Neural cell (in vitro differentiated cells): Measurements from ENCODE around the gene CCL4L2. TPM values are rescaled to one million over a fixed set of nuclear protein-coding genes. Genes with fewer than 3 reads are reported as not detected.
A peak's percentile ranks its signal among the peaks of the same experiment; 100 is the strongest.
"Not testable (repeated sequence)": the region's sequence is repeated elsewhere in the genome, so short reads cannot be mapped to it uniquely, and the experiment has no call there.

Source experiments
- H2AFZ ChIP-seq: fragments of 200-600, 300-800 bp; sonication (generic), shearing (Covaris generic); 2 replicates; pipeline ENCODE4 v1.6.0; 2014; ENCODE audit warnings: low read depth, mild to moderate bottlenecking, antibody characterized with exemption, low read length, moderate library complexity
- H3F3A ChIP-seq: fragments of 200-600 bp; shearing (Covaris generic); 2 replicates; pipeline ENCODE4 v1.6.1; 2016; ENCODE audit warnings: mild to moderate bottlenecking, moderate library complexity, mixed read lengths, antibody characterized with exemption, low read length; ENCODE audit not compliant: insufficient read depth, poor library complexity, severe bottlenecking
- H3K27ac ChIP-seq: fragments of 200-600, 300-800 bp; sonication (generic), shearing (Covaris generic); 2 replicates; pipeline ENCODE4 v1.5.1; 2014; ENCODE audit warnings: mild to moderate bottlenecking, low read length, moderate library complexity
- H3K27me3 ChIP-seq: fragments of 300-800, 200-600 bp; sonication (generic), shearing (Covaris generic); 2 replicates; pipeline ENCODE4 v1.6.0; 2014; ENCODE audit warnings: mild to moderate bottlenecking, low read depth, low read length, moderate library complexity; ENCODE audit not compliant: insufficient read depth
- H3K36me3 ChIP-seq: fragments of 300-800, 200-600 bp; sonication (generic), shearing (Covaris generic); 2 replicates; pipeline ENCODE4 v1.5.1; 2014; ENCODE audit warnings: mild to moderate bottlenecking, antibody characterized with exemption, low read length, moderate library complexity; ENCODE audit not compliant: insufficient read depth
- H3K4me2 ChIP-seq: fragments of 300-800, 200-600 bp; sonication (generic), shearing (Covaris generic); 2 replicates; pipeline ENCODE4 v1.6.0; 2014; ENCODE audit warnings: mild to moderate bottlenecking, low read length
- H3K4me3 ChIP-seq: fragments of 300-800, 200-600 bp; sonication (generic), shearing (Covaris generic); 2 replicates; pipeline ENCODE4 v1.5.1; 2014; ENCODE audit warnings: mild to moderate bottlenecking, low read length, moderate library complexity
- H3K79me2 ChIP-seq: fragments of 200-600 bp; shearing (Covaris generic); replicated peaks from 2 replicates; pipeline ENCODE4 v1.6.0; 2014; ENCODE audit warnings: mild to moderate bottlenecking, low read length, moderate library complexity; ENCODE audit not compliant: insufficient read depth
- H3K9ac ChIP-seq: fragments of 300-800, 200-600 bp; sonication (generic), shearing (Covaris generic); 2 replicates; pipeline ENCODE4 v1.6.1; 2016; ENCODE audit warnings: mild to moderate bottlenecking, low read length, mixed read lengths
- H3K9me2 ChIP-seq: fragments of 200-600 bp; shearing (Covaris generic); 2 replicates; pipeline ENCODE4 v1.6.1; 2016; ENCODE audit warnings: mild to moderate bottlenecking, low read length, mixed read lengths; ENCODE audit not compliant: insufficient read depth
- H3K9me3 ChIP-seq: fragments of 200-600, 300-800 bp; sonication (generic), shearing (Covaris generic); 2 replicates; pipeline ENCODE4 v1.6.1; 2016; ENCODE audit warnings: mild to moderate bottlenecking, mixed run types, low read length, moderate library complexity, mixed read lengths
- H4K20me1 ChIP-seq: fragments of 200-600 bp; shearing (Covaris generic); 2 replicates; pipeline ENCODE4 v1.6.1; 2016; ENCODE audit warnings: mild to moderate bottlenecking, mixed run types; ENCODE audit not compliant: insufficient read depth
- CTCF ChIP-seq: fragments of 450-650 bp; IDR thresholded peaks from 2 replicates; pipeline ENCODE4 v1.5.1; 2014; ENCODE audit warnings: antibody characterized with exemption, mild to moderate bottlenecking, moderate library complexity; ENCODE audit not compliant: poor library complexity, severe bottlenecking
- EP300 ChIP-seq: fragments of 450-650 bp; conservative IDR thresholded peaks from 2 replicates; pipeline ENCODE4 v1.6.1; 2014; ENCODE audit warnings: antibody characterized with exemption, mild to moderate bottlenecking, moderate library complexity; ENCODE audit not compliant: poor library complexity, severe bottlenecking
- EZH2 ChIP-seq: fragments of 200-600, 300-800 bp; shearing (Covaris generic), sonication (generic); IDR thresholded peaks from 2 replicates; pipeline ENCODE4 v1.6.1; 2014; ENCODE audit warnings: antibody characterized with exemption, low read length, borderline replicate concordance, mild to moderate bottlenecking; ENCODE audit not compliant: insufficient read depth, poor library complexity, severe bottlenecking
- MXI1 ChIP-seq: fragments of 450-650 bp; conservative IDR thresholded peaks from 2 replicates; pipeline ENCODE4 v1.6.1; 2014; ENCODE audit warnings: antibody characterized with exemption, mild to moderate bottlenecking; ENCODE audit not compliant: poor library complexity, severe bottlenecking
- POLR2AphosphoS5 ChIP-seq: IDR thresholded peaks from 2 replicates; pipeline ENCODE4 v1.6.1; 2012
- RAD21 ChIP-seq: fragments of 450-650 bp; conservative IDR thresholded peaks from 2 replicates; pipeline ENCODE4 v1.6.1; 2014; ENCODE audit warnings: antibody characterized with exemption, mild to moderate bottlenecking, moderate library complexity
- REST ChIP-seq: IDR thresholded peaks from 2 replicates; pipeline ENCODE4 v1.6.1; 2012; ENCODE audit warnings: borderline replicate concordance
- SMC3 ChIP-seq: fragments of 450-650 bp; conservative IDR thresholded peaks from 2 replicates; pipeline ENCODE4 v1.6.1; 2014; ENCODE audit warnings: antibody characterized with exemption, mild to moderate bottlenecking, moderate library complexity; ENCODE audit not compliant: poor library complexity
- TAF1 ChIP-seq: IDR thresholded peaks from 2 replicates; pipeline ENCODE4 v1.6.1; 2012; ENCODE audit warnings: low read depth
- polyA plus RNA-seq: library from polyadenylated mRNA; depleted of rRNA; stranded (reverse); fragments of >200 nt; gene quantifications from 2 replicates; pipeline ENCODE4 v1.2.3, GENCODE V29; 2014

CCL4L2 gene
- polyA plus RNA-seq, 1 donor from 2014 or later = not detected

- Histone ChIP-seq H3K9ac (no peak overlapping the region), H3K4me3 (no peak overlapping the region), H2AFZ (no peak overlapping the region), H3K27me3 (peaks cover 3% of the 10 kb centered on the region), H3K27ac (no peak overlapping the region), H3K79me2 (no peaks in the 10 kb centered on the region), H3K4me2 (no peak overlapping the region), H3F3A (no peaks in the 10 kb centered on the region), H4K20me1 (no peaks in the 10 kb centered on the region), H3K9me3 (no peaks in the 10 kb centered on the region), H3K9me2 (no peaks in the 10 kb centered on the region), H3K36me3 (no peaks in the 10 kb centered on the region)
- TF ChIP-seq EP300 (no peak), CTCF (no peak), REST (no peak), EZH2 (no peak), RAD21 (no peak), MXI1 (no peak), TAF1 (no peak), POLR2AphosphoS5 (no peak), SMC3 (no peak)
Observed at GRCh38 chr17:36205637-36206485, 5.0 kb upstream of the CCL4L2 start.

GRCh38 chr17:36206486-36206821 lies 4.4 kb upstream of the CCL4L2 start:
- not testable (repeated sequence) for H3K79me2 ChIP-seq, H2AFZ ChIP-seq, H3F3A ChIP-seq, H3K36me3 ChIP-seq, H3K4me3 ChIP-seq, H3K9me2 ChIP-seq, H3K4me2 ChIP-seq, H3K9ac ChIP-seq, H3K9me3 ChIP-seq, H3K27ac ChIP-seq, H4K20me1 ChIP-seq, H3K27me3 ChIP-seq

GRCh38 chr17:36207383-36207782 lies 3.5 kb upstream of the CCL4L2 start:
- peak overlapping the region; percentile 39 for H3K27ac ChIP-seq
- not testable (repeated sequence) for H4K20me1 ChIP-seq, H3K4me2 ChIP-seq, H3K79me2 ChIP-seq, H2AFZ ChIP-seq, H3K9me3 ChIP-seq, H3F3A ChIP-seq, H3K9me2 ChIP-seq, H3K36me3 ChIP-seq, H3K9ac ChIP-seq, H3K4me3 ChIP-seq, H3K27me3 ChIP-seq
